Stimulated activated CD8-positive, alpha-beta memory T cell treated with anti-CD3 and anti-CD28 coated beads, Interleukin-12 subunit alpha, Interleukin-12 subunit beta, amount 100 ng/mL, for 4 hours (primary cell): Measurements from ENCODE around the gene CLCN6.

Experiments
- DNase-seq: peaks from one replicate; pipeline ENCODE4 v3.0.0-alpha.2; 2020; ENCODE audit warnings: low read depth

Gene CLCN6

GRCh38 chr1:11879311-11880180 lies 73.6 kb downstream of the CLCN6 start:
- no peak for DNase-seq

GRCh38 chr1:11880181-11880575 lies 74.2 kb downstream of the CLCN6 start:
- DNase-seq = no peak

- DNase-seq = no peak
Observed at GRCh38 chr1:11880911-11881748, 75.1 kb downstream of the CLCN6 start.

- DNase-seq = no peak
Observed at GRCh38 chr1:11881749-11882441, 75.9 kb downstream of the CLCN6 start.

GRCh38 chr1:11882814-11883538 lies 77.0 kb downstream of the CLCN6 start:
- no peak for DNase-seq

GRCh38 chr1:11885916-11886315 lies 79.9 kb downstream of the CLCN6 start:
- no peak for DNase-seq

- no peak for DNase-seq
Observed at GRCh38 chr1:11886986-11887665, 81.1 kb downstream of the CLCN6 start.

- DNase-seq = no peak
Observed at GRCh38 chr1:11887666-11888007, 81.6 kb downstream of the CLCN6 start.

GRCh38 chr1:11888206-11888876 lies 82.3 kb downstream of the CLCN6 start:
- no peak for DNase-seq

GRCh38 chr1:11888877-11889208 lies 82.9 kb downstream of the CLCN6 start:
- DNase-seq = no peak

- DNase-seq = no peak
Observed at GRCh38 chr1:11891433-11892186, 85.6 kb downstream of the CLCN6 start.
